Transverse colon (tissue), 4 donors: Measurements from ENCODE around the gene FARP1. TPM values are rescaled to one million over a fixed set of nuclear protein-coding genes. Genes with fewer than 3 reads are reported as not detected.
A peak's percentile ranks its signal among the peaks of the same experiment; 100 is the strongest.

Experiments used
- DNase-seq: peaks from one replicate; pipeline ENCODE4 v3.0.0-alpha.2; 2019
- H3K27ac ChIP-seq, 4 donors: fragments of 200-600 bp; sonication (generic); 2 replicates each; pipeline ENCODE4 v1.5.1; 2016 to 2018; ENCODE audit warnings: inconsistent platforms in 4 of 4
- H3K27me3 ChIP-seq: fragments of 200-600 bp; sonication (generic); 2 replicates; pipeline ENCODE4 v1.5.1; 2017; ENCODE audit warnings: inconsistent platforms
- H3K36me3 ChIP-seq, 4 donors: fragments of 200-600 bp; sonication (generic); 2 replicates each; pipeline ENCODE4 v1.5.1; 2017 to 2019; ENCODE audit warnings: inconsistent platforms in 4 of 4
- H3K4me1 ChIP-seq, 4 donors: fragments of 200-600 bp; sonication (generic); 2 replicates each; pipeline ENCODE4 v1.5.1; 2017 to 2020; ENCODE audit warnings: inconsistent platforms in 4 of 4
- H3K4me3 ChIP-seq, 4 donors: fragments of 200-600 bp; sonication (generic); 1 replicate in 1 of 4; 2 replicates in 3 of 4; pipeline versions ENCODE4 v1.5.1 to v1.6.1; 2017 to 2019; ENCODE audit warnings: inconsistent platforms in 4 of 4
- H3K9me3 ChIP-seq, 2 donors: fragments of 200-600 bp; sonication (generic); 2 replicates each; pipeline ENCODE4 v1.5.1; 2017 to 2019; ENCODE audit warnings: inconsistent platforms in 2 of 2
- CTCF ChIP-seq, 5 experiments: fragments of 200-600 bp in 3 of 5; fragments of 450-650 bp in 2 of 5; sonication (generic) in 3 of 5; IDR thresholded peaks; 1 replicate in 2 of 5; 2 replicates in 3 of 5; pipeline ENCODE4 v1.5.1; 2016 to 2017; ENCODE audit warnings: antibody characterized with exemption in 5 of 5, inconsistent platforms in 3 of 5, mild to moderate bottlenecking in 2 of 5, moderate library complexity in 1 of 5
- EP300 ChIP-seq: sonication (generic); formaldehyde crosslinking; IDR thresholded peaks from one replicate; pipeline ENCODE4 v1.6.1; 2017; ENCODE audit warnings: antibody characterized with exemption, low read depth
- POLR2A ChIP-seq: fragments of 450-650 bp; IDR thresholded peaks from one replicate; pipeline ENCODE4 v1.6.1; 2016; ENCODE audit warnings: antibody characterized with exemption, mild to moderate bottlenecking, moderate library complexity
- POLR2AphosphoS5 ChIP-seq, 3 donors: sonication (generic); formaldehyde crosslinking; IDR thresholded peaks; one replicate each; pipeline ENCODE4 v1.6.1; 2016; ENCODE audit warnings: antibody characterized with exemption in 3 of 3
- WGBS, 2 donors: methylation state at CpG; one replicate each; pipeline ENCODE4 v1.1.5; 2018; ENCODE audit warnings: low coverage in 1 of 2; 5-methylcytosine and 5-hydroxymethylcytosine counted together
- in situ Hi-C, 4 donors: fragments of 200-750 bp; cut with MboI; loops; one replicate each; pipeline versions ENCODE4 v1.15.0 to v1.15.1; 2017; ENCODE audit warnings: low sequenced_read_pairs in 3 of 4, low pct_ligation_motif_present in 1 of 4, low pct_unique_long_range_greater_than_20kb in 1 of 4
- intact Hi-C: fragments of 100-400 bp; cut with DNase I; formaldehyde crosslinking; loops from one replicate; pipeline ENCODE4 v1.15.1; 2023; ENCODE audit warnings: low total_unique reads
- total RNA-seq, 4 donors: library from RNA; depleted of rRNA; stranded (reverse); fragments of >200 nt; gene quantifications; one replicate each; pipeline ENCODE4 v1.1.0, GENCODE V29; 2016

Gene FARP1
- total RNA-seq, 4 donors from 2014 or later, result 32.8 to 41.8 (median 38.3) TPM

GRCh38 chr13:98219685-98220084 is 76.8 kb downstream of the FARP1 start:
- WGBS, 2 donors, result 91 to 92% methylated on average over 2 to 6 of the region's 6 CpGs
- no peak for TF ChIP-seq CTCF (IDR thresholded peaks at IDR 0.05)
- no peak for TF ChIP-seq POLR2A
- no peak for TF ChIP-seq POLR2AphosphoS5 (IDR thresholded peaks at IDR 0.05)
- no peak for TF ChIP-seq EP300
- Histone ChIP-seq H3K27me3 (no peaks in the 10 kb centered on the region), H3K27ac (no peak overlapping the region), H3K36me3 (no peaks in the 10 kb centered on the region), H3K9me3 (no peaks in the 10 kb centered on the region), H3K4me1 (peaks cover 6 to 55% (median 17%) of the 10 kb centered on the region in 4 donors), H3K4me3 (no peak overlapping the region)
- intact Hi-C loops (no loop called here), in situ Hi-C loops (no loop called here)
- no peak for DNase-seq

DNA sequence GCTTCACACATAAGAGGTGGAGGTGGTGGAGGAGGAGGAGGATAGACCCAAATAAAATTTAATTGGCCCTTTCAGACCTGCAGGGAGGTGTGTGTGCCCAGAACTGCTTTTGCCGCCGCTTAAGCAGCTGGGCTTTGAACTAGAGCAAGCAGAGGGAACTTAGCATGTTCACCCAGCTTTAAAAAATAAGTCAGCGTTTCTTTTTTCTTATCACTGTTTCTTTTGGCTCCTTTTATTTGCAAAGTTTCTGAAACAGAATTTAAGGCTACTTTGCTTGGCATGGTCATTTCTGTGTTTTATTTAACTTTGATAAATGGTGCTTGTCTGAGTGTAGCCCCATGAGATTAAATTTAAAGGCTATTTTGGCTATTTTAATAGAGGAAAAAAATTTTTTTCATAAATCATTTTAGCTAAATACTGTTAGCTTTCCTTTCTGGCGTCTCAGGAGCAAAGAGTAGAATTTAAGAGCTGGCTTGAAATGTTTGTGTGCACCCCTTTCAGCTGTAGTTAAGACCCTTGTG is 77.4 kb downstream of the FARP1 start:
- in situ Hi-C loops, result no loop called here
- Histone ChIP-seq H3K9me3 (no peaks in the 10 kb centered on the region), H3K27ac (peak overlapping the region in 1 of 4 donors; percentile 12), H3K36me3 (no peaks in the 10 kb centered on the region), H3K27me3 (no peaks in the 10 kb centered on the region), H3K4me3 (no peak overlapping the region), H3K4me1 (peaks cover 2 to 49% (median 15%) of the 10 kb centered on the region in 4 donors)
- TF ChIP-seq POLR2A (no peak), EP300 (no peak), POLR2AphosphoS5 (IDR thresholded peaks at IDR 0.05) (no peak), CTCF (IDR thresholded peaks at IDR 0.05) (no peak)
- 30 to 37% methylated on average over 2 to 4 of the region's 4 CpGs for WGBS, 2 donors
- intact Hi-C loops, result no loop called here
- DNase-seq, result no peak

DNA sequence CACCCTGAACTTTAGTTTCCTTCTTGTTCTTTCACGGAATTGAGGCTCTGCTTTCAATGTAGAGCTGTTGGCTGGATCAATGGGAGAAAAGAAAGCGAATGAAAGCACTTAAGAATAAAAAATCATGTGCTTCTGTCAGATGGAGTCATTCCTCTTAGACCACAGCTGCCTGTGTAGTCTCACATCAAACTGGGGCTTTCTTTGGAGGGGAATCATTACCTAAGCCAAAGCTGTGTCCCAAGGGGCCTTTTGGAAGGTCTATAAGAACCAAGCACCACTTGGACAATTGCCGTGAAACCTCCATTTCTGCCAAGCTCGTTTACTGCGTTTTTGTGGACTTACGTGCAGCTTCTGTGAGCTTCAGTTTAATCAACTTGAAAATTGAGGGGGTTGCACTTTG is 78.3 kb downstream of the FARP1 start:
- H3K27me3 ChIP-seq, result no peaks in the 10 kb centered on the region
- peaks cover 0 to 46% (median 15%) of the 10 kb centered on the region in 4 donors for H3K4me1 ChIP-seq
- H3K27ac ChIP-seq, result no peak overlapping the region
- no peaks in the 10 kb centered on the region for H3K36me3 ChIP-seq
- no peaks in the 10 kb centered on the region for H3K9me3 ChIP-seq
- TF ChIP-seq CTCF (IDR thresholded peaks at IDR 0.05) (no peak), POLR2A (no peak), POLR2AphosphoS5 (IDR thresholded peaks at IDR 0.05) (no peak), EP300 (no peak)
- no peak overlapping the region for H3K4me3 ChIP-seq
- in situ Hi-C loops, result no loop called here
- intact Hi-C loops, result no loop called here
- 68 to 83% methylated on average over 5 to 6 of the region's 6 CpGs for WGBS, 2 donors
- no peak for DNase-seq

GRCh38 chr13:98222081-98222554 is 79.2 kb downstream of the FARP1 start:
- Histone ChIP-seq H3K27me3 (no peaks in the 10 kb centered on the region), H3K36me3 (no peaks in the 10 kb centered on the region), H3K9me3 (no peaks in the 10 kb centered on the region), H3K27ac (peak overlapping the region in 3 of 4 donors; percentile 1 to 39 (median 8)), H3K4me3 (no peak overlapping the region), H3K4me1 (peaks cover 0 to 39% (median 15%) of the 10 kb centered on the region in 4 donors)
- intact Hi-C loops, result no loop called here
- peak; percentile 37 for DNase-seq
- in situ Hi-C loops, result no loop called here
- WGBS, 2 donors, result 50 to 57% methylated on average over 2 to 5 of the region's 5 CpGs
- TF ChIP-seq POLR2A (no peak), POLR2AphosphoS5 (IDR thresholded peaks at IDR 0.05) (no peak), CTCF (IDR thresholded peaks at IDR 0.05) (no peak), EP300 (no peak)
